Endothelial cell of umbilical vein (primary cell): ENCODE data around the gene ALKBH2. TPM values are rescaled to one million over a fixed set of nuclear protein-coding genes. Genes with fewer than 3 reads are reported as not detected.

Experiments used
- BruUV-seq: library from RNA; stranded (reverse); fragments of 400-500 nt; replicated peaks from 2 replicates; lab custom pipeline; 2021; lab: Mats Ljungman, UMichigan
- CTCF ChIA-PET: fragments of 300-600, 350-600 bp; sonication (Branson Sonifier 250); formaldehyde crosslinking; loops from one replicate; lab custom pipeline; 2021; ENCODE audit warnings: antibody characterized with exemption, inconsistent platforms; lab: Charles Lee
- POLR2A ChIA-PET: fragments of 300-600, 350-600 bp; sonication (Branson Sonifier 250); formaldehyde crosslinking; loops from one replicate; lab custom pipeline; 2021; ENCODE audit warnings: antibody characterized with exemption, inconsistent platforms; lab: Charles Lee
- DNase-seq: peaks from one replicate; pipeline ENCODE4 v3.0.0-alpha.2; 2011; ENCODE audit warnings: low read depth, low spot score
- FAIRE-seq: peaks from 2 replicates; lab custom pipeline; 2011; peaks lifted over from hg19 to GRCh38; lab: Jason Lieb, UNC
- H2AFZ ChIP-seq: 2 replicates; pipeline ENCODE4 v1.6.0; 2012; ENCODE audit warnings: low read depth, low read length, control low read depth, inconsistent platforms
- H3K27ac ChIP-seq: 2 replicates; pipeline ENCODE4 v1.5.1; 2011; ENCODE audit warnings: low read depth, mild to moderate bottlenecking, control low read depth, low read length, moderate library complexity; ENCODE audit not compliant: insufficient read depth
- H3K27me3 ChIP-seq, 2 experiments: 2 replicates each; pipeline versions ENCODE4 v1.6.0 to v1.6.1; 2011; ENCODE audit warnings: low read length in 2 of 2, mixed read lengths in 1 of 2; ENCODE audit not compliant: control insufficient read depth in 2 of 2, insufficient read depth in 2 of 2
- H3K36me3 ChIP-seq, 2 experiments: 2 replicates in 1 of 2; 3 replicates in 1 of 2; pipeline ENCODE4 v1.5.1; 2011; ENCODE audit warnings: low read length in 2 of 2, mild to moderate bottlenecking in 1 of 2, moderate library complexity in 1 of 2; ENCODE audit not compliant: control insufficient read depth in 2 of 2, insufficient read depth in 2 of 2; ENCODE audit errors: extremely low read depth in 1 of 2
- H3K4me1 ChIP-seq: 3 replicates; pipeline ENCODE4 v1.5.1; 2011; ENCODE audit warnings: mild to moderate bottlenecking, low read length; ENCODE audit not compliant: control insufficient read depth, insufficient read depth; ENCODE audit errors: extremely low read depth
- H3K4me2 ChIP-seq: 2 replicates; pipeline ENCODE4 v1.6.1; 2011; ENCODE audit warnings: low read length, control low read depth, mixed read lengths; ENCODE audit not compliant: insufficient read depth
- H3K4me3 ChIP-seq, 3 experiments: fragments of 200-600 bp in 1 of 3; sonication (generic), shearing (Covaris generic) in 1 of 3; replicated peaks in 1 of 3; 2 replicates each; pipeline ENCODE4 v1.5.1; 2011 to 2016; ENCODE audit warnings: control low read depth in 3 of 3, low read length in 3 of 3, mild to moderate bottlenecking in 2 of 3, inconsistent platforms in 1 of 3, low read depth in 1 of 3, moderate library complexity in 1 of 3; ENCODE audit not compliant: insufficient read depth in 1 of 3
- H3K79me2 ChIP-seq: 2 replicates; pipeline ENCODE4 v1.6.0; 2012; ENCODE audit warnings: low read length, inconsistent platforms; ENCODE audit not compliant: control insufficient read depth, insufficient read depth
- H3K9ac ChIP-seq: replicated peaks from 2 replicates; pipeline ENCODE3; 2011; ENCODE audit warnings: low read length, control low read depth; ENCODE audit not compliant: insufficient read depth; ENCODE audit errors: extremely low read depth
- H3K9me1 ChIP-seq: replicated peaks from 3 replicates; pipeline ENCODE4 v1.6.0; 2011; ENCODE audit warnings: mild to moderate bottlenecking, low read length; ENCODE audit not compliant: control insufficient read depth, insufficient read depth; ENCODE audit errors: extremely low read depth
- H3K9me3 ChIP-seq: replicated peaks from 2 replicates; pipeline ENCODE4 v1.5.1; 2012; ENCODE audit warnings: low read length, inconsistent platforms; ENCODE audit not compliant: control insufficient read depth, insufficient read depth
- H4K20me1 ChIP-seq: replicated peaks from 2 replicates; pipeline ENCODE3; 2011; ENCODE audit warnings: mild to moderate bottlenecking, low read length; ENCODE audit not compliant: control insufficient read depth, insufficient read depth; ENCODE audit errors: extremely low read depth
- EZH2 ChIP-seq: IDR thresholded peaks from 2 replicates; pipeline ENCODE4 v1.6.1; 2012; ENCODE audit warnings: borderline replicate concordance, low read depth, mild to moderate bottlenecking, moderate library complexity, low read length, inconsistent platforms; ENCODE audit not compliant: severe bottlenecking
- FOS ChIP-seq: IDR thresholded peaks from 2 replicates; pipeline ENCODE4 v1.6.1; 2011; ENCODE audit warnings: mild to moderate bottlenecking, low read length, moderate library complexity, borderline replicate concordance; ENCODE audit not compliant: insufficient read depth
- GATA2 ChIP-seq: IDR thresholded peaks from 2 replicates; pipeline ENCODE4 v1.7.0; 2011; ENCODE audit warnings: low read depth, mild to moderate bottlenecking, moderate library complexity, mixed read lengths, low read length; ENCODE audit not compliant: insufficient read length, insufficient read depth
- JUN ChIP-seq: IDR thresholded peaks from 2 replicates; pipeline ENCODE4 v1.6.1; 2011; ENCODE audit warnings: borderline replicate concordance, low read depth; ENCODE audit not compliant: insufficient read length, insufficient read depth
- MYC ChIP-seq: IDR thresholded peaks from one replicate; pipeline ENCODE4 v1.6.1; 2011; ENCODE audit warnings: mild to moderate bottlenecking, low read depth, low read length
- POLR2A ChIP-seq: IDR thresholded peaks from 2 replicates; pipeline ENCODE4 v1.6.1; 2012; ENCODE audit warnings: low read depth, mild to moderate bottlenecking, control low read depth, low read length
- POLR2AphosphoS5 ChIP-seq: IDR thresholded peaks from 2 replicates; pipeline ENCODE4 v1.6.1; 2012; ENCODE audit warnings: low read depth, mild to moderate bottlenecking, control low read depth, low read length, moderate library complexity; ENCODE audit not compliant: insufficient read depth
- dilution Hi-C: fragments of 300-500 bp; cut with MboI; formaldehyde crosslinking; loops from one replicate; pipeline ENCODE4 v1.15.0; 2019; ENCODE audit warnings: low sequenced_read_pairs; ENCODE audit not compliant: extremely low pct_ligation_motif_present
- intact Hi-C: fragments of 100-400 bp; cut with micrococcal nuclease; formaldehyde crosslinking; loops from one replicate; pipeline ENCODE4 v1.10.0; 2022
- polyA plus RNA-seq, 4 experiments: library from polyadenylated mRNA; depleted of rRNA in 3 of 4; stranded (reverse) in 3 of 4; unstranded in 1 of 4; fragments of >200 nt; gene quantifications; 2 replicates each; pipeline versions ENCODE4 v1.2.1 to v1.2.3, GENCODE V29; 2011 to 2012; ENCODE audit warnings: missing spikeins in 1 of 4
- small RNA-seq: library from RNA; depleted of rRNA; stranded (forward); fragments of <200 nt; gene quantifications from one replicate; pipeline ENCODE3, GENCODE V24; 2012; ENCODE audit warnings: low replicate concordance, low read depth; ENCODE audit not compliant: insufficient read depth, insufficient read length
- total RNA-seq: library from RNA; stranded (reverse); gene quantifications from 2 replicates; pipeline ENCODE4 v1.2.3, GENCODE V29; 2021
- TF ChIP-seq, protein P1 (sequence below), 2 donors: IDR thresholded peaks; 1 replicate in 1 of 2; 2 replicates in 1 of 2; pipeline ENCODE4 v1.5.1; 2011; ENCODE audit warnings: low read length in 2 of 2, mild to moderate bottlenecking in 2 of 2, moderate library complexity in 2 of 2, control low read depth in 1 of 2, inconsistent platforms in 1 of 2, low read depth in 1 of 2; ENCODE audit not compliant: insufficient read depth in 1 of 2; ENCODE audit errors: extremely low read depth in 1 of 2
- TF ChIP-seq, protein P2 (sequence below): IDR thresholded peaks from 2 replicates; pipeline ENCODE4 v1.6.1; 2011; ENCODE audit not compliant: insufficient read depth, insufficient read length

Gene ALKBH2
- total and polyA plus RNA-seq, 2 donors (not counting 3 experiments of a cell fraction or from before 2014, with no cell fraction given) = 5.4 to 7.3 TPM

- H3K4me3 ChIP-seq = no peak overlapping the region
- no peak overlapping the region for H2AFZ ChIP-seq
- H4K20me1 ChIP-seq = no peaks in the 10 kb centered on the region
- dilution Hi-C loops (no loop called here), intact Hi-C loops (no loop called here)
- no peaks in the 10 kb centered on the region for H3K4me1 ChIP-seq
- DNase-seq (no peak), FAIRE-seq (no peak)
- H3K9me1 ChIP-seq = no peaks in the 10 kb centered on the region
- CTCF ChIA-PET = no interaction called here
- no peaks in the 10 kb centered on the region for H3K79me2 ChIP-seq
- H3K27ac ChIP-seq = no peak overlapping the region
- POLR2A ChIA-PET = no interaction called here
- no TSS peak for BruUV-seq
- no peak overlapping the region for H3K4me2 ChIP-seq
- H3K36me3 ChIP-seq = no peaks in the 10 kb centered on the region
- no peak for TF ChIP-seq GATA2
- TF ChIP-seq JUN = no peak
- TF ChIP-seq EZH2 = no peak
- TF ChIP-seq POLR2AphosphoS5 = no peak
- TF ChIP-seq POLR2A = no peak
- TF ChIP-seq, protein P1, sequence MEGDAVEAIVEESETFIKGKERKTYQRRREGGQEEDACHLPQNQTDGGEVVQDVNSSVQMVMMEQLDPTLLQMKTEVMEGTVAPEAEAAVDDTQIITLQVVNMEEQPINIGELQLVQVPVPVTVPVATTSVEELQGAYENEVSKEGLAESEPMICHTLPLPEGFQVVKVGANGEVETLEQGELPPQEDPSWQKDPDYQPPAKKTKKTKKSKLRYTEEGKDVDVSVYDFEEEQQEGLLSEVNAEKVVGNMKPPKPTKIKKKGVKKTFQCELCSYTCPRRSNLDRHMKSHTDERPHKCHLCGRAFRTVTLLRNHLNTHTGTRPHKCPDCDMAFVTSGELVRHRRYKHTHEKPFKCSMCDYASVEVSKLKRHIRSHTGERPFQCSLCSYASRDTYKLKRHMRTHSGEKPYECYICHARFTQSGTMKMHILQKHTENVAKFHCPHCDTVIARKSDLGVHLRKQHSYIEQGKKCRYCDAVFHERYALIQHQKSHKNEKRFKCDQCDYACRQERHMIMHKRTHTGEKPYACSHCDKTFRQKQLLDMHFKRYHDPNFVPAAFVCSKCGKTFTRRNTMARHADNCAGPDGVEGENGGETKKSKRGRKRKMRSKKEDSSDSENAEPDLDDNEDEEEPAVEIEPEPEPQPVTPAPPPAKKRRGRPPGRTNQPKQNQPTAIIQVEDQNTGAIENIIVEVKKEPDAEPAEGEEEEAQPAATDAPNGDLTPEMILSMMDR (IDR thresholded peaks at IDR 0.05; ENCODE audit: extremely low read depth in 1 of 2, insufficient read depth in 1 of 2, low read depth in 1 of 2, low read length in 2 of 2) = no peak
- no peak for TF ChIP-seq FOS
- TF ChIP-seq, protein P2, sequence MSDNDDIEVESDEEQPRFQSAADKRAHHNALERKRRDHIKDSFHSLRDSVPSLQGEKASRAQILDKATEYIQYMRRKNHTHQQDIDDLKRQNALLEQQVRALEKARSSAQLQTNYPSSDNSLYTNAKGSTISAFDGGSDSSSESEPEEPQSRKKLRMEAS = no peak
- no peak for TF ChIP-seq MYC
- H3K9ac ChIP-seq = no peak overlapping the region
- H3K9me3 ChIP-seq = no peaks in the 10 kb centered on the region
- peaks cover 2 to 6% of the 10 kb centered on the region in 2 experiments for H3K27me3 ChIP-seq
Observed at GRCh38 chr12:109044241-109044640, 49.0 kb downstream of the ALKBH2 start.

Small RNAs within 50 kb of the gene (small RNA-seq; reads per million reads assigned to genes)
- gene RNA5SP372 = not detected

Other genes starting within 250 kb of the ALKBH2 start
- gene SSH1, start 235.9 kb downstream of the ALKBH2 start, total RNA-seq = 57.5 and 71.4 TPM in 2 replicates
- gene SSH1, start 235.9 kb downstream of the ALKBH2 start, polyA plus RNA-seq = 20.2 and 20.6 TPM in 2 replicates
- not detected in 2 replicates for gene DAO, start 213.4 kb downstream of the ALKBH2 start, total RNA-seq
- not detected in 2 replicates for gene DAO, start 213.4 kb downstream of the ALKBH2 start, polyA plus RNA-seq
- gene SVOP, start 72.4 kb downstream of the ALKBH2 start, total RNA-seq = not detected in 2 replicates
- not detected in 2 replicates for gene SVOP, start 72.4 kb downstream of the ALKBH2 start, polyA plus RNA-seq
- 12.9 and 14.2 TPM in 2 replicates for gene USP30, start 40.9 kb downstream of the ALKBH2 start, total RNA-seq
- 24.3 and 34.7 TPM in 2 replicates for gene USP30, start 40.9 kb downstream of the ALKBH2 start, polyA plus RNA-seq
- 45.4 and 46.7 TPM in 2 replicates for gene UNG, start 4.1 kb upstream of the ALKBH2 start, total RNA-seq
- gene UNG, start 4.1 kb upstream of the ALKBH2 start, polyA plus RNA-seq = 17.1 and 21.5 TPM in 2 replicates
- gene ACACB, start 23.1 kb upstream of the ALKBH2 start, total RNA-seq = 3.9 and 5.7 TPM in 2 replicates
- gene ACACB, start 23.1 kb upstream of the ALKBH2 start, polyA plus RNA-seq = 0.72 and 1.3 TPM in 2 replicates
- not detected in 2 replicates for gene FOXN4, start 215.8 kb upstream of the ALKBH2 start, total RNA-seq
- gene FOXN4, start 215.8 kb upstream of the ALKBH2 start, polyA plus RNA-seq = not detected in 2 replicates